Medulla oblongata (tissue), 1 donor: ENCODE results near the gene ACVR1C.

Experiments used
- DNase-seq: peaks from one replicate; pipeline ENCODE4 v3.0.0-alpha.2; 2015; ENCODE audit errors: extremely low spot score

Gene ACVR1C

DNA sequence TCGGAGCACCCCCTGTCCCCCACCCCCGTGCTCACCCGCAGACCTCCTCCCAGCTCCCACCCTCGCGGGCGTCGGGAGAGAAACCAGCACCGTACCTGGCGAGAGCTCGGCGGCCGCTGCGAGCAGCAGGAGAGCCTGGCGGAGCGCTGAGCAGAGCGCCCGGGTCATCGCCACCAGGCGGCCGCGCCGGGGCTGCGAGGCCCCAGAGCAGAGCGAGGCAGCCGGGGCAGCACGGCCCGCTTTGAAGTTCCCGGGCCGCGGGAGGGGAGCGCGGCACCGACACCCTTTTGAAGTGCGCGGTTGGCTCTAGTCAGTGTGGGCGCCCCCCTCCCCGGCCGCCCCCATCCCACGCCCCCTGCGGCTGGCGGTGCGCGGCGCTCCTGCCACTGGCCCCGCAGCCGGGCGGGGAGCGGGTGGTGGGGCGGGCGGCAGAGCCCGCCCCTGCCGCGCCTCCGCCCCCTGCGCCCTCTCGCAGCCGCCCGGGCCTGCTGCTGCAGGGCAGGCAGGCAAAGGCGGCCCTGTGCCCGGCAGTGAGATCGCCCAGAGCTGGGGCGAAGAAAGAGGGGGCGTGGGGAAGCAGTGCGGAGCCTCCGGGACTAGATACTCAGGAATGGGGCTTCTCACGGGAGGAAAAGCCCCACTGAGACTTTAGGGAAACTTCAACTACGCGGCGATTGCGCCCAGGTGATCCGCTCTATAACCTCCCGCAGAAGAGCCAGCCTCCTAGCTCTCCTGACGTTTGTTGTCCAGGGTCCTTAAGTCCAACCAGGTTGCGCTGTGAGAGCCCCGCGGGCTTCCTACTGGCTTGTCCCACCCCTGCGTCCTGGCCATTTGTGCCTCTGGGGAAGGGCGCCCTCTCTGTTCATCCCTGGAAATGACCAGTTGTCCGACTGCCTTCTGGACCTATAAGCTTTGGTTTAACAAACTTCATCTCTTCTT lies at the start of gene ACVR1C:
TSS of gene ACVR1C (minus strand) at position 388 of the 939 bp plus-strand sequence. CDS start at position 168, 220 bp downstream.
- peak; percentile 86 for DNase-seq

DNA sequence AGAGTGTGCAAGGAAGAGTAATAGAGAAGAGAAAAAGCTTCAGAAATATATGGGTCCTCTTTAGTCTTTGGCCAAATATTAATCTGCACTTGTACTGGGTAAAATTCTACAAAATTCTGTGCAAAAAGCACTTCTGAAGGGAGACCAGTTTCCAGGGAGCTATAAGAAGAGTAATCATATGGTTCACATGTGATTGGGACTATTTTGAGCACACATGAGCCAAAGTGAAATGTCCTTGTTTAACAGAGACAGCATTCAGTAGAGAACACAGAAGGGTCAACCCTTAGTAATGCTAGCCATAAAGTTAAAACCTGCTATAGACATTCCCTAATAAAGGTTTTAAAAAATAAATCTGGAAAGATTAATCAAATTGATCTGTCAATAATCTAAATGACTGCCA lies 49.3 kb upstream of the ACVR1C start:
- DNase-seq = no peak

DNA sequence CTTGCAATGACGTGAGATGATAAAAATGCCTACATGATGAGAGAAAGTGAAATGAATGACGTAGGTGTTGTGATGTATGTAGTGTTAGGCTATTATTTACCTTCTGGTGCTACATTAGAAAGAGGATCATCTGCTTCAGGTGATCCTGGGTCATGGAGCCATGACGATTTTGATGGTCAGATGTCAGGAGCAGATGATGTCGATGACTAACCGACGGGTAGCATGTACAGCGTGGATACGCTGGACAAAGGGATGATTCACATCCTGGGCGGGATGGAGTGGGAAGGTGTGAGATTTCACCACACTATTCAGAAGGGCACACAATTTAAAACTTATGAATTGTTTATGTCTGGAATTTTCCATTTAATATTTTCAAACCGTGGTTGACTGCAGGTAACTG lies 43.5 kb upstream of the ACVR1C start:
- DNase-seq = no peak

- no peak for DNase-seq
Measured at GRCh38 chr2:157662401-157662800, 33.7 kb upstream of the ACVR1C start.

DNA sequence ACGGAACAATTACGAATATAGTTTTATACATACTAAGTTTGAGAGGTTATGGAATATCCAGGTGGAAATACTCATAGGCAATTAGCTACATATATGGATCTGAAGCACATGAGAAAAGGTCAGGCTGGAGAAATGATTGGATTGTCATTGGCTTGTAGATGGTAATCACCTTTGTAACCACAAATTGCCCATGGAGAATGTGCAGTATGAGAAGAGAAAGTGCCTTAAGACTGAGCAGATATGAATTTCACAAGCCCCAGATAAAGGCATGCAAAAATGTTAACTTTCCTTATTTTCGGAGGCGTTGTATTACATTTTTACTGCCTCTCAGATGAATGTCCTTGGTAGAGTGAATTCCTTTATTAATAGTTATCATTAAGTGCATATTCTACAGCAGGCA lies 33.1 kb upstream of the ACVR1C start:
- DNase-seq = no peak

- no peak for DNase-seq
Measured at GRCh38 chr2:157657858-157658257, 29.2 kb upstream of the ACVR1C start.

GRCh38 chr2:157657101-157657500 lies 28.4 kb upstream of the ACVR1C start:
- no peak for DNase-seq

DNA sequence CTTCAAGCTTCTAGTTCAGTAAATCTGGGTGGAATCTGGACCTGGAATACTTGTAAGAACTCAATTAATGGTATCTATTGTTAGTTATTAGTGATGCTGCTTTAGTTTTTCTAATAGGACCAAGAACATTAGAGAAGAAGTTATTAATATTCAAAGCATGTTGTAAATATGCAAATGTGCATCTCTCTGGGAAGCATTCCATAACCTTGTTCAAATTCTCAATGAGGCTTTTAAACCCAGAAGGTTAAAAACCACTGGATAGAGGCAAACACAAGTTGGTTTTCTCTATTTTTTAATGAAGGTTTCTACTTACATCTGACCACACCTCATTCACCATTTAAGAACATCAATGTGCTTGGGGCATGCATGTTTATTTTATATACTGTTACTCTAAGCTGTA lies 16.1 kb upstream of the ACVR1C start:
- DNase-seq = peak; percentile 57

DNA sequence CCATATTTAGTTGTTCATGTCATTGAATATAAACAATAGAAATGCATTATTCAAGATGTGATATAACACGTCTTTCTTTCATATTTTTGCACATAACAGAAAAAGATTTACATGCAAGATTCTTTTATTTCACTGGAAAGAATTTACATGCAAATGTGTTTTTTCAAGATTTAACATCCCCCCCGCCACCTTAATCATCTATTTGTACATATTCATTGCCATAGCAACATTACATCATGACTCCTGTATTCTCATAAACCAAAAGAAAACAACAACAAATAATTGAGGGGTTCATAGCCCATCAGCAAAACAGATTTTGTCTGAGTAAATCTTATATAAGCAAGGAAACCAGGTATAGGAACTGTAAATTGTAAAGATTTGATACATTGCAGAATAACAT lies 3.2 kb upstream of the ACVR1C start:
- DNase-seq = no peak

GRCh38 chr2:157627594-157628476 lies 829 bp downstream of the ACVR1C start:
- DNase-seq = peak; percentile 27

DNA sequence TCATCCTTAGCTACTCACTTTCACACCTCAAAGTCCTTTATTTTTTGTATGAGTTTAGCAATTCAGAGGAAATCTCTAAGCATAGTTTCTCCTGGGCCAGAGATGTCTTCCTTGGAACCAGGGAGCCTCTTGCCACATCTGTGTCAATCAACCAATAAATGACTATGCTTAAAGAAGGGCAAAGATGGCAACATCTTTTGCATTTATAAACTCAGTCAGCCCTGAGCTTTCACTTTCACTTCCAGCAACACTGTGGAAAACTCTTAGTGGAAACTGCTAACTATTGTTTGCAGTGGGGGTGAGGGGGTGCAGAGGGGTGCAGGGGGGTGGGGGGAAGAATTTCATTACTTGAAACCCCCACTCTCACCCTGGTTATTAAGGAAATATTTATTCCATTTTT lies 3.4 kb downstream of the ACVR1C start:
- DNase-seq = peak; percentile 41

DNA sequence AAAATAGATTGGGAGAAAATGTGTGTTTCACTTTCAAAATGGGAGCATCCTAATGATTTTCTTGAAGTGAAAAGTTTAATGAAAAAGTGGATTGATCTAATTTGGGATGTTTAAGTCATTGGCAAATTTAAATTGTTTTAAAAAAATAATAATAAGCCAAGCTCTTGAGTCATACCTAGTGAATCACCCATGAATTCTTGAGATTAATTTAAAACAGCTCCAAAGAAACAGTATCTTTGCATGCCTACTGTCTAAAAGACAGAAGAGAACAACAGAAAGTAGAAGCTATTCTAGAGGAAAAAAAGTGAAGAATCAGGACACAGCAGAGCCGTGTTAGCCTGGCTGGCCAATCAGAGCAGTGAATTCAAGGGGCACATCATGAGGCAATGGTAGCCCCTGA lies 7.7 kb downstream of the ACVR1C start:
- no peak for DNase-seq

GRCh38 chr2:157611726-157612125 lies 16.9 kb downstream of the ACVR1C start:
- no peak for DNase-seq

DNA sequence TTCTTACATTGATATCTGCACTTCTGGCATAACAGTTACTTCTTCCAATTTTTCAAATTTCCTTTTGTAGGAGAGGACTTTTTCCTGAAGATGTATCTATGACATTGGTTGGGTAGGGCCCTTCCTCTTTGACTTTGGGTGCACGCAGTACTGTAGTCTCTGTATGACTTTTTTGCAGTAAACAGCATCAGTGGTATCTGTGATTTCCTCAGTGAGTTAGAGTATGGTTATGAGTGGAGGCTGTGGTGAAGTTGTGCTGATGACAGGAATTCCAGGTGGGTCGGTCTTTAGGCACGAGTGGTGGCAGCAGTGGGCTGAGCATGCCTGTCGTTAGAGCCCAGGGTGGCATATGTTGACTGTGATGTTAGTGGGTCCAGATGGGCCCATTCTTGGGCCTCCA lies 17.6 kb downstream of the ACVR1C start:
- DNase-seq = no peak

DNA sequence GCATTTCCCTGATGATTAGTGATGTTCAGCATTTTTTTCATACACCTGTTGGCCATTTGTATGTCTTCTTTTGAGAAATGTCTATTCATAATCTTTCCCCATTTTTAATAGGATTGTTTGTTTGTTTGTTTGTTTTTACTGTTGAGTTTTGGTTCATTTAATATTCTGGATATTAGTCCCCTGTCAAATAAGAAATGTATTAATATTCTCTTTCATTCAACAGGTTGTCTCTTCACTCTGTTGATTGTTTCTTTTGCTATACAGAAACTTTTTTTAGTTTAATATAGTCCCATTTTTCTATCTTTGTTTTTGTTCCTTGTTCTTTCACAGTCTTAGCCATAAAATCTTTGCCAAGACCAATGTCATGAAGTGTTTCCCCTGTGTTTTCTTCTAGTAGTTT lies 22.1 kb downstream of the ACVR1C start:
- no peak for DNase-seq

GRCh38 chr2:157603198-157603597 lies 25.5 kb downstream of the ACVR1C start:
- no peak for DNase-seq

GRCh38 chr2:157601807-157602206 lies 26.9 kb downstream of the ACVR1C start:
- no peak for DNase-seq

DNA sequence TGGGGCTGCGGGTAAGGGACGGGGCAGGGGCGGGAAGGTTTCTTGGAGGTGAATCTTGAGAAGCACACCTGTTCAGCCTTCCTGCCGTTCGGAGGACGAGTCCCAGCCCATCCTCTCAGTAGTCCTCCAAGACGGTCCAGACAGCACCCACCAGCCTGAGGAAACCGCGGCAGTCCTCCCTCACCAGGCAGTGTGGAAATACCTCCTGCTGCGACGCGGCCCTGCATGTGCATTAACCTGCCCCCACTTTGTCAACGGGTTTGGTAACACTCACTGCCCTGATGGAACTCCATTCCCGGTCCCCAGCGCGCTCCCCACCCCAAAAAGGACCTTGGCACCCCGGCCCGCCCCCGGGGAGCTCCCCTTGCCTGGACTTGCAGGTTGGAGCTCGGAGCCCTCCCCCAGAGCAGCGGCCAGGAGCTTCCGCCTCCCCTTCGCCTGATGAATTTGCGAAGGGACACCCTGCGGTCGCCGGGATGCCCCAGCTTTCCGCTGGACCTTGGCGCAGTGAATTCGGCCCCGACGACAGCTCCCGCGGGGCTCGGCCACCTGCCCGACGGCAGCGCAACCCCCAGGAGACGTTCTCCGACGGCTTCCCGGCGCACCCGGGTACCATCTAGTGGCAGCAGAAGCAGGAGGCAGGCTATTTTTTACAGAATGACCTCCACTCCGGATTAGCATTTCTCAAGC lies 31.5 kb downstream of the ACVR1C start:
- peak; percentile 62 for DNase-seq

DNA sequence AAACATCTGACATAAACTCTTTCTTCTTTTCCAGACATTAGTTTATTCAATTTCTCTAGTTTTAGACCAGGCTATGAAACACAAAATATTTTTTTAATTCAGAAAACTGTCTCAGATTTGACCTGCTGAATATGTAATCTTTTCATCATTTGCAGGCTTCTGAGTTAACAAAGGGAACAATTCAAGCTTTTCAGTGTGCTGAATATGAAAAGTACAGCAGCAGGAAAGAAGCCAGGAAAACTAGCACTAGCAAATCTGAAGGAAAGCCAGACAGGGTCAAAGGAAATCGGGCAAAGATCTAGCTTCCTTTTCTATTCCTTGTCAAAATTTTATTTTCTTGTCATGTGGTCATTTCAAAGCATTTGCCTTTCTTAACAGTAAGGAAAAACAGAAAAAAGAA lies 35.3 kb downstream of the ACVR1C start:
- peak; percentile 65 for DNase-seq

GRCh38 chr2:157592948-157593347 lies 35.7 kb downstream of the ACVR1C start:
- DNase-seq = peak; percentile 31

DNA sequence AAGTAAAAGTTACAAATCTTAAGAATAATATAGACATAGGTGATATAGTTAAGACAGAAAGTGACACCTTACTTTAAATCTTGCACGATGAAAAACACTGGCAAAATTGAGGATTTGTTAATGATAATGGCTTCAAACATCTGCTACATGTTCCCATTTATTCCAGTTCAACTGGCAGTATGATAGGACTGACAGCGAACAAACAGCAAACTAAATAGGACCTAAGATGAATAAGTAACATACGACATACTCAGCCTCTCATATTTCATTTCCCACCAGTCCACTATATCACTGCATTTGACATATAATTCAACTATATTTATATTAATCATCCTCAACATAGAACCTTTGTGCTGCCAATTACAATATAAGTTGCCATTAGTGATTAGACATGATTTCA lies 36.3 kb downstream of the ACVR1C start:
- DNase-seq = no peak

GRCh38 chr2:157587576-157587975 lies 41.1 kb downstream of the ACVR1C start:
- no peak for DNase-seq
